GM13976 (cell line): ENCODE measurements around the gene MTARC2.

Experiments used
- DNase-seq: peaks from one replicate; pipeline ENCODE4 v3.0.0; 2012; ENCODE audit warnings: low spot score
- in situ Hi-C: fragments of 300-500 bp; cut with MboI; formaldehyde crosslinking; loops from one replicate; pipeline ENCODE4 v1.12.0; 2022; ENCODE audit warnings: low sequenced_read_pairs, mixed read lengths, inconsistent platforms; ENCODE audit not compliant: unreplicated experiment
- TF ChIP-seq, protein P1 (sequence below): IDR thresholded peaks from 2 replicates; pipeline ENCODE4 v1.5.1; 2012; ENCODE audit warnings: borderline replicate concordance, mild to moderate bottlenecking; ENCODE audit not compliant: insufficient read depth; ENCODE audit errors: extremely low read depth, missing control alignments, control extremely low read depth

Gene MTARC2

GRCh38 chr1:220767312-220768125 lies 19.4 kb downstream of the MTARC2 start:
- DNase-seq, result no peak

DNA sequence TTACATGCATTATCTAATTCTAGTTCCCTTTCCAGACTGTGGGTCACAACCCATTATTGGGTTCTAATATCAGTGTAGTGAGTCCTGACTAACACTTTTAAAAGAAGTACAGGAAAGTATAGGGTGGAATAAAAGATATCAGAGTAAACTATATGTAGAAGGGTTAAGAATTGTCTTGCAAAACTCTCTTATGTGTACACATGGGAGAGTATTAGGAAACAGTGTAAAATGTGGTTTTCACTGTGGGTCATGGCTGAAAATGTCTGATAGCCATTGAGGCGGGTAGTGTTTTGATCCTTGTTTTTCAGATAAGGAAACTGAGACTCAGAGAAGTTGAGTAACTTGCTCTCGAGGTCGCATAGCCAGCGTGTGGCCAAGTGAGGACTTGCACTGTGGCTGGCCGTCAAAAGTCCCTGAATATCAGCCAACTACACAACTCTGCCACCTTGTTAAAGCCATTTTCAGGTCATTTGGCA lies 20.0 kb downstream of the MTARC2 start:
- TF ChIP-seq, protein P1, sequence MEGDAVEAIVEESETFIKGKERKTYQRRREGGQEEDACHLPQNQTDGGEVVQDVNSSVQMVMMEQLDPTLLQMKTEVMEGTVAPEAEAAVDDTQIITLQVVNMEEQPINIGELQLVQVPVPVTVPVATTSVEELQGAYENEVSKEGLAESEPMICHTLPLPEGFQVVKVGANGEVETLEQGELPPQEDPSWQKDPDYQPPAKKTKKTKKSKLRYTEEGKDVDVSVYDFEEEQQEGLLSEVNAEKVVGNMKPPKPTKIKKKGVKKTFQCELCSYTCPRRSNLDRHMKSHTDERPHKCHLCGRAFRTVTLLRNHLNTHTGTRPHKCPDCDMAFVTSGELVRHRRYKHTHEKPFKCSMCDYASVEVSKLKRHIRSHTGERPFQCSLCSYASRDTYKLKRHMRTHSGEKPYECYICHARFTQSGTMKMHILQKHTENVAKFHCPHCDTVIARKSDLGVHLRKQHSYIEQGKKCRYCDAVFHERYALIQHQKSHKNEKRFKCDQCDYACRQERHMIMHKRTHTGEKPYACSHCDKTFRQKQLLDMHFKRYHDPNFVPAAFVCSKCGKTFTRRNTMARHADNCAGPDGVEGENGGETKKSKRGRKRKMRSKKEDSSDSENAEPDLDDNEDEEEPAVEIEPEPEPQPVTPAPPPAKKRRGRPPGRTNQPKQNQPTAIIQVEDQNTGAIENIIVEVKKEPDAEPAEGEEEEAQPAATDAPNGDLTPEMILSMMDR, result no peak
- in situ Hi-C loops, result no loop called here
- DNase-seq, result no peak

More at GRCh38 chr1:220767312-220768125, 19.4 kb downstream of the MTARC2 start:
- TF ChIP-seq, protein P1, result no peak
- in situ Hi-C loops, result no loop called here

DNA sequence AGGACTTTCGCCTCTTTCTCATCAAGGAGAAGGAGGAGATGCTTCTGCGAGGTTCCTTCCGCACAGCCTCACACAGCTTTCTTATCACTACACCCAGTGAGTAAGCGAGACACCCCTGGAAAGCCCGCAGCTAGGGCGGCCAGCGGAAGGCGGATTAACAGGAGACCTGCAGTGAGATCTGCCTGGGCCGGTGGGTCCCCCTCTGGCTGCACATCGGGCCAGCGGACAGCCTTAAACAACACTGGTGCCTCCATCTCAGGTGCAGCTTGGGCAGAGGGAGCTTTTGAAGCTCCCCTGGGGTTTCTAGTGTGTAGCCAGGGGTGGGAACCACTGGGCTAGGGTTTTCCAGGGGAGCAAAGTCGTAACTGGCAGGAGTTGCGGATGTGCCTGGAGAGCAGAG lies 21.1 kb downstream of the MTARC2 start:
- TF ChIP-seq, protein P1, result no peak
- in situ Hi-C loops, result no loop called here
- DNase-seq, result no peak

- DNase-seq, result peak; percentile 68
- in situ Hi-C loops, result loop anchor here (10.0 kb wide), 1 partner anchor 86 kb away; no protein-coding TSS in a partner anchor
- TF ChIP-seq, protein P1, result no peak
Observed at GRCh38 chr1:220770245-220770913, 22.3 kb downstream of the MTARC2 start.

DNA sequence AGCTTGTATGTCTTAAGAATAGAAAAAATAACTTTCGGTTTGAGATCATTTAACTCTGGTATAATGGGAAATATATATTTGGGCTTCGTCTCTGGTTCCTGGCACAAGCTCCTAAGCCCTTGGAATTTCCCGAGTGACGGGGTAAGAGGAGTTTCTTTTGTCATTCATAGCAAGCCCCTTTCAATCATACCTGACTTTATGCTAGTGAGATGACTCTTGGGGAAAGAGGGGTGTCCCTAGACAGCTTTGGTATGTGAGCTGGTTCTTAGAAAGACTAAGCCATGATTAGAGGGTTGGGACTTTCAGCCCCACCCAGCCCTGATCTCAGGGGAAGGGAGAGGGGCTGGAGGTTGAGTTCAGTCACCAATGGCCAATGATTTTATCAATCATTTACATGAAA lies 24.7 kb downstream of the MTARC2 start:
- in situ Hi-C loops, result loop anchor here (10.0 kb wide), 1 partner anchor 88 kb away; no protein-coding TSS in a partner anchor
- TF ChIP-seq, protein P1, result no peak
- no peak for DNase-seq

- in situ Hi-C loops, result loop anchor here (10.0 to 25.0 kb wide), 3 partner anchors 91 to 938 kb away; no protein-coding TSS in a partner anchor
- TF ChIP-seq, protein P1, result peak; percentile 62
- peak; percentile 62 for DNase-seq
Observed at GRCh38 chr1:220775240-220775853, 27.2 kb downstream of the MTARC2 start.
